Stimulated activated CD8-positive, alpha-beta memory T cell treated with anti-CD3 and anti-CD28 coated beads, Interleukin-4, amount 100 ng/mL, for 4 hours (primary cell): ENCODE data around the gene SERTM2.

Source experiments
- DNase-seq, 2 donors: peaks; one replicate each; pipeline ENCODE4 v3.0.0-alpha.2; 2020; ENCODE audit warnings: low read depth in 2 of 2, low spot score in 1 of 2

SERTM2 gene

DNA sequence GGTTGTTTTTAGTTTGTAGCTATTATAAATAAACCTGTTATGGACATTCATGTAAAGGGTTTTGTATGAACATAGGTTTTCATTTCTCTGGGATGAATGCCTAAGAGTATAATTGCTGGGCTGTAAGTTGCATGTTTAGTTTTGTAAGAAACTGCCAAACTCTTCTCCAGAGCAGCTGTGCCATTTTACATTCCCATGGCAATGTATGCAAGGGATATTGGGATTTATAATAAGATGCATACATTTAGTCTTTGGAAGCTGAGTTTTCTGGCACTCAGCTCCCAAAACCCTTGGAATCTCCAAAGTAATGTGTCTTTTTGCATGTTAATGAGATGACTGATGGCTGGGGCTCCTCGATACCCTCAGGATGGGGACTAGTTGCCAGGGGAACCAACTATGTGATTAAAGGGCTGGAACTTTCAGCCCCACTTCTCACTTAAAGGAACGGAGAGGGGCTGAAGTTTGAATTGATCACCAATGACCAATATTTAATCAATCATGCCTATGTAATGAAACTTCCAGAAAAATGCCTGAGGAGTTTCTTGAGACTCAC, 44.0 kb downstream of the SERTM2 start:
- DNase-seq = no peak

DNA sequence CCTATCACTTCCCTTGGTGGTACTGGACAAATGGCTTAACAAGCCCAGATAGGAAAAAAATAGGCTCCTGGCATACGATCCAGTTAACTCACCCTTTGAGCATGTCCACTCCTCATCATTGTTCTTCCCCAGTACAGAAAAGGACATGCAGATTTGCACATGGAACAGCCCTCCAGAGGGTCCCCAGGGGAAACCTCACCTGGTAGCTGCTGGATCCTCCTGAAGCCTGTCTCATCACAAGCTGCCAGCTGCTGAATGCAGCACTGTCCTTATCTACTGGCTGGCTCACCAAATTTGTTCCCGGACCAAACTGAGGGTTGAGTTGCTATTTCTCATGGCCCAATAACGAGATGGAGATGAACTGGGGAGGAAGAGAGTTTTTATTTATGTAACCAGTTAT, 49.4 kb downstream of the SERTM2 start:
- DNase-seq = no peak

DNA sequence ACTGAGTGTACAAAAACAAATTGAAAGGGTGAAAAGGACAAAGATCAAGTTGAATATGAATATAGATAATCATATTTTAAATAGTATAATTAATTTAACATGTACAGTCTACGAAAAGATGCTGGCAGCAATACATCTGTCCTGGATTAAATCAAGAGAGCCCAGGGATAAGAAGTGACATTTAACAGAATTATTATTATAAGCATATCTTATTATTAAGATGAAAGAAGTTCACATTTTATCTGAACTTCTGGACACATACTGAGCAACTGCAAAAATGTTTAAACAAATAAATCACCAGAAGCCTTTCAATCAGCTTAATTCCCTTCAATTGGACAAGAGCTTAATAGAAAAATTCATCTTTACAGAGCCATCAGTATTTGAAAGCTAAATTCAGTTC, 50.4 kb downstream of the SERTM2 start:
- DNase-seq = no peak

DNA sequence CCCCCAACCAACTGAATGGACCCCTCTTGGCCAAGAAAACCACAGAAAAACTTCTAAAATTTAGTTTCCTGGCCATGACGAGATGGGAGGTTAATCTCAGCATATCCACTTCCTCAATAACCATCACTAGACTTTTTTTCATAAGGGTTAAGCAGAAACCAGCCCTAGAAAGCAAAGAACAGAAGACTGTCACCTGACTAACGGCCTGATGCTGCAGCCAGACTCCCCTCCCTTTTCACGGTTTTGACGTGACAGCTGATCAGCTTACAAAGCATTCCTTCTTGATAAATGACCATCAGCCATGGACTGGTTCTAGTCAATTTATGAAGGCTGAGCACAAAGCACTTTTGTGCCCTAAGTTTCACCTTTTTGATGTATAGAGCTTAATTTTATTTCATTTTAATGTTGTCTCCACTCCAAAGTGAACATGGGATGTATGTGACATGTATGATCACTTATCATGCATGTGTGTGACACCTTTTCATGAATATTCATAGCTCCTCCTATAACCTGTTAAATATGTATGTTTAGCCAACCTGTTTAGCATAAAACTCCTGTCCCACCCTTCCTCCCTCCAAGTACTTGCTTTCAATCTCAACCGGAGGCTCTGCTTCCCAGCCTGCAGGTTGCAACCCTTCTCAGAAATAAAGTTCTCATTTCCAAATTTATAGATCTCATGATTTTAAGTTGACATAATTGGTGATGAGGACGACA, 56.3 kb downstream of the SERTM2 start:
- no peak for DNase-seq

DNA sequence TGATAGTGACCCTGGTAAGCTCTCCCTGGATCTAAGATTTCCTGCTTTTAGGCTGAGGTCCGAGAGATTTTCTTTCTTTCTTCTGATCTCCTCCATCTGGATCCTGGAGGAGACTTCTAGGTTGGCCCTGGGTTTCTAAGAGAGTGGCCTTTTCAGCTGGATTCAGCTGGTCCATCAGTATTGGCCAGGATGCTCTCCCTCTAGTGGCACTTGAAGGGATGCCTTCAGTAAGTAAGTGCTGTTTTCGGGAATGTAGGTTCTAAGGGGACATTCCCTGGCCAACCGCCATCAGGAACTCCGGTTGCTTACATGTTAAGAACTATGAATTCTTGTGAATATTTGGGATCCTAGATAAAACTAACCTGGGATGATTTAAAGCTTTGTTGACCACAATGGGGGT, 56.9 kb downstream of the SERTM2 start:
- DNase-seq = no peak

DNA sequence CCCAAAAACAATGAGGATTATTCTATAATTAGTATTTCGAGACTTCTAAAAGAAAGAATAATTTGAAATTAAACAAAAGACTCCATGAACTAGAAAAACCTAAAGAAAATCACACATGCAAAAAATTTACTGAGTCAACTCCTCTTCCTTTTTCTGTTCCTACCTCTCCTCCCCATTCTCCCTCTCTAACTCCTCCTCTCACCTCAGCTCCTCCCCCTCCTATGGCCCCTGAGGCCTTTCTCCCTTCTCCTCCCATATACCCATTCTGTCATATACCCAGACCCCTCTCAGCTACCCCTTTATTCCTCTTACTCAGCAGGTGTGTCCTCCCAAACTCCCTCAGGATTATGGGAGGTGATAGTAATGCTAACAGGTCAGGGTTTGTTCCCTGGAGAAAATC, 57.4 kb downstream of the SERTM2 start:
- no peak for DNase-seq
